ENCODE measurements around the gene TTC12.

Gene TTC12

DNA sequence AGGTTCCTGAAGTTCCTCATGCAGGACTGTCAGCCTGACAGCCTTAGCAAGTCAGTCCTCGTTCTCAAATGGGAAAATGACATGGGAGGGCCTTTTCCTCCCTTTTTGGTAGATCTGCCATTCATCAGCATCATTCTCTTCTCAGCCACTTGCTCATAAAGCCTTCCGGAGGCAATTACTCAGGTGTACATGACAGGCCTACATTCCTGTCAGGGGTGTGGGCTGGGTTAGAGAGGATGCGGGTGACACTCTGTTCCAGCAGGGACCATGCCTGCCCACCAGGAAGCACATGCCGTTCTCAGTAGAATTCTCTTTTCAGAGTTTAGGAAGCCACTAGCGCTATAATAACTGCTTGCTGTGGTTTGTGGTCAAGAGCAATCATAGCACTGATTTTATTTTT is 49.0 kb downstream of the TTC12 start:
- in situ Hi-C loops (cut with HindIII; ENCODE audit: low pct_ligation_motif_present, low sequenced_read_pairs): no loop called here

DNA sequence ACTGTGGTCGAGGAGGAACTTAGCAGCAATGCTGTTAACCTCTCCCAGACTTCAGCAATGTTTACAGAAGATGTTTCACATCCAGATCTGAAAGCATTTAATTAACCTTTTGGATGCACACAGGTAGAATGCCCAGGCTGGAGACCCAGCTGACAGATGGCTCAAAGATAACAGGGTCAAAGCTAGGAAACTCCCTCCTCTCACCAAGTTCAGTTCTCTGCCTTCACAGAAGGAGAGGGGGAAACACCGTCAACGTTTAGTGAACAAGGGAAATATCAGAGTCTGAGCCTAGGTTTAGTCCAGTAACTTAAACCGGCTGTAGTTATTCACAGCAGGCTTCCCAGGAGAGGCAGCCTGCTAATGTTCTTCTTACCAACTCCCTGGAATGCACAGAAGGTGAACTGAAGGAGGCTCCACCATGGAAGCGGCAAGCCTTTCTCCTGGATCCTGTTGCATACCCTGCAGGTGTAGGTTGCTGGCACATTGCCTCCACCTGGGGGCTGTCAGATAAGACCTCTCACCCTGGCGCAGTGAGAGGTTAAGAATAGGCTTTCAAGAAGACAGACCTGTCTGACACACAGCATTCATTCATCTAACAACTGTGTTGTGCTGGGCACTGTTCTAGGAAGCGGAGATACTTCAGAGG is 49.7 kb downstream of the TTC12 start:
- Histone ChIP-seq H3K36me3 (replicated peaks) (no peaks in the 10 kb centered on the region), H3K27me3 (replicated peaks) (no peaks in the 10 kb centered on the region), H3K27ac (no peak overlapping the region), H3K4me3 (ENCODE audit: low read depth, low read length) (no peak overlapping the region)
- in situ Hi-C loops (cut with HindIII; ENCODE audit: low pct_ligation_motif_present, low sequenced_read_pairs): no loop called here
- no peak for DNase-seq
- TF ChIP-seq, protein P1, sequence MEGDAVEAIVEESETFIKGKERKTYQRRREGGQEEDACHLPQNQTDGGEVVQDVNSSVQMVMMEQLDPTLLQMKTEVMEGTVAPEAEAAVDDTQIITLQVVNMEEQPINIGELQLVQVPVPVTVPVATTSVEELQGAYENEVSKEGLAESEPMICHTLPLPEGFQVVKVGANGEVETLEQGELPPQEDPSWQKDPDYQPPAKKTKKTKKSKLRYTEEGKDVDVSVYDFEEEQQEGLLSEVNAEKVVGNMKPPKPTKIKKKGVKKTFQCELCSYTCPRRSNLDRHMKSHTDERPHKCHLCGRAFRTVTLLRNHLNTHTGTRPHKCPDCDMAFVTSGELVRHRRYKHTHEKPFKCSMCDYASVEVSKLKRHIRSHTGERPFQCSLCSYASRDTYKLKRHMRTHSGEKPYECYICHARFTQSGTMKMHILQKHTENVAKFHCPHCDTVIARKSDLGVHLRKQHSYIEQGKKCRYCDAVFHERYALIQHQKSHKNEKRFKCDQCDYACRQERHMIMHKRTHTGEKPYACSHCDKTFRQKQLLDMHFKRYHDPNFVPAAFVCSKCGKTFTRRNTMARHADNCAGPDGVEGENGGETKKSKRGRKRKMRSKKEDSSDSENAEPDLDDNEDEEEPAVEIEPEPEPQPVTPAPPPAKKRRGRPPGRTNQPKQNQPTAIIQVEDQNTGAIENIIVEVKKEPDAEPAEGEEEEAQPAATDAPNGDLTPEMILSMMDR (IDR thresholded peaks at IDR 0.05; ENCODE audit: low read depth, low read length, missing control alignments): no peak

More for the DNA sequence above, 49.0 kb downstream of the TTC12 start:
- Histone ChIP-seq H3K4me3 (ENCODE audit: low read depth, low read length) (no peak overlapping the region), H3K36me3 (replicated peaks) (no peaks in the 10 kb centered on the region), H3K27ac (no peak overlapping the region), H3K27me3 (replicated peaks) (no peaks in the 10 kb centered on the region)
- TF ChIP-seq, protein P1 (IDR thresholded peaks at IDR 0.05; ENCODE audit: low read depth, low read length, missing control alignments): no peak
- no peak for DNase-seq

DNA sequence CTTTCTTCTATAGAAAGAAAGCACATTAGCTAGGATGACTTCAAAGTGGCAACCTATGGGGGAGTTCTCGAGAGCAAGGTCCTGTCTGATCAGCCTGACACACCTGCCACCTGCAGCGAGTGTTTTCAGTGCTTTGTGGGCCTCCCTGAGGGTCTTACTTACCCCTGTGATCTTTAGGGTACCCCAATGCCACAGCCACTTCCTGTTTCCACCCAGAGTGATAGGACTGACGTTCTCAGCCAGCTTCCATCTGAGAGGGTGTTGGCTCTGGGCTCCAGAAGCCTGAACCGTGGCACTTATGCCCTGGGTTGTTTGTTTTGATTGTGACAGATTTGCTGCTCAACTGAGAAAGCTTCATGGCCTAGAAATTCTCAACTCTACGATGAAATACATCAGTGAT is 51.5 kb downstream of the TTC12 start:
- in situ Hi-C loops (cut with HindIII; ENCODE audit: low pct_ligation_motif_present, low sequenced_read_pairs): no loop called here
- H3K27ac ChIP-seq: no peak overlapping the region
- TF ChIP-seq, protein P1 (IDR thresholded peaks at IDR 0.05; ENCODE audit: low read depth, low read length, missing control alignments): no peak
- H3K36me3 ChIP-seq (replicated peaks): no peaks in the 10 kb centered on the region
- H3K4me3 ChIP-seq (ENCODE audit: low read depth, low read length): no peak overlapping the region
- no peaks in the 10 kb centered on the region for H3K27me3 ChIP-seq (replicated peaks)
- DNase-seq: no peak

DNA sequence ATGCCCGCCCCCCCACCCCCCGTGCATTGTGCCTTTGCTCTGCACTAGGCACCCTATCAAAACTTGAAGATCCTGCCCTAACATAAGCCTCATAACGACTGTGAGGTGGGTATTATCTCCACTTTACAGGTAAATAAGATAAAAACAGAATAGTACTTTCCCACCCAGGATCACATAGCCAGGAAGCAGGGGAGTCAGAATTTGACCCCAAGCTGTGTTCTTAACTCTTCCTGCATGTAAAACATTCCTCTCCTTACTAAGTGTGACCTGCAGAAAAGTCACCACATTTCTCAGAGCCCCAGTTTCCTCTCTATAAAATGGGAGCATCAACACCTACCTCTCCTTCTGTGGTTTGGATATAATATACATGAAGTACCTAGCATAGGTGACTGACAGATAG is 55.0 kb downstream of the TTC12 start:
- no peak overlapping the region for H3K27ac ChIP-seq
- TF ChIP-seq, protein P1 (IDR thresholded peaks at IDR 0.05; ENCODE audit: low read depth, low read length, missing control alignments): no peak
- H3K27me3 ChIP-seq (replicated peaks): no peaks in the 10 kb centered on the region
- in situ Hi-C loops (cut with HindIII; ENCODE audit: low pct_ligation_motif_present, low sequenced_read_pairs): no loop called here
- H3K36me3 ChIP-seq (replicated peaks): no peaks in the 10 kb centered on the region
- no peak for DNase-seq
- H3K4me3 ChIP-seq (ENCODE audit: low read depth, low read length): no peak overlapping the region

DNA sequence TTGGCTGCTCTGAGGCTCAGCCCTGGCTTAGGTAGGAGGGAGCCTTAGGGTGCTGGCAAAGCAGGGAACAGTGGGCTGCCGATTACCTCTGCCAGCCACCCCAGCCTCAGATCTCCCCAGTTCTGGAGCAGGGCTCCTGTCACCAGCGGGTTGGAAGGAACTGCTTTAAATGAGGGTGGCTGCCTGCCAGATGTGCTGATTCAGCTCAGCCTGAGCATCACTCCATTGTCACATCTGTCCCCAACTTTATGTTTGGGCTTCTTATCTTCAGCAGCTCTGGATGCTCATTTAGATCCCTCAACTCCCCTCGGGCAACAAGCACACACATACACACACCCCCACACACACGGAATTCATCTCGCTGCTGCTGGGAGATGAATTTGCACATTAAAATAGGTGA is 56.3 kb downstream of the TTC12 start:
- H3K4me3 ChIP-seq (ENCODE audit: low read depth, low read length): no peak overlapping the region
- in situ Hi-C loops (cut with HindIII; ENCODE audit: low pct_ligation_motif_present, low sequenced_read_pairs): no loop called here

More for the DNA sequence above, 56.3 kb downstream of the TTC12 start:
- H3K27ac ChIP-seq: no peak overlapping the region
- no peaks in the 10 kb centered on the region for H3K36me3 ChIP-seq (replicated peaks)
- DNase-seq: no peak
- TF ChIP-seq, protein P1 (IDR thresholded peaks at IDR 0.05; ENCODE audit: low read depth, low read length, missing control alignments): no peak
- no peaks in the 10 kb centered on the region for H3K27me3 ChIP-seq (replicated peaks)
